Spleen (tissue), 11 donors: ENCODE results near the gene GAL3ST1. TPM values are rescaled to one million over a fixed set of nuclear protein-coding genes. Genes with fewer than 3 reads are reported as not detected.

Source experiments
- DNase-seq: peaks from one replicate; pipeline ENCODE4 v3.0.0-alpha.2; 2020
- H3K27ac ChIP-seq, 8 donors: fragments of 200-600 bp; sonication (generic) in 7 of 8; 1 replicate in 4 of 8; 2 replicates in 4 of 8; pipeline versions ENCODE4 v1.5.0 to v1.8.0; 2016 to 2021; ENCODE audit warnings: inconsistent platforms in 4 of 8, mild to moderate bottlenecking in 4 of 8, moderate library complexity in 1 of 8
- H3K27me3 ChIP-seq, 7 donors: fragments of 200-600 bp; sonication (generic) in 6 of 7; replicated peaks in 1 of 7; 1 replicate in 4 of 7; 2 replicates in 3 of 7; pipeline versions ENCODE4 v1.5.0 to v1.8.0; 2016 to 2021; ENCODE audit warnings: inconsistent platforms in 3 of 7, mild to moderate bottlenecking in 1 of 7
- H3K36me3 ChIP-seq, 6 donors: fragments of 200-600 bp; sonication (generic) in 5 of 6; 1 replicate in 4 of 6; 2 replicates in 2 of 6; pipeline versions ENCODE4 v1.5.0 to v1.8.0; 2016 to 2021; ENCODE audit warnings: inconsistent platforms in 2 of 6
- H3K4me1 ChIP-seq, 6 donors: fragments of 200-600 bp; sonication (generic) in 5 of 6; 1 replicate in 3 of 6; 2 replicates in 3 of 6; pipeline versions ENCODE4 v1.5.0 to v1.8.0; 2016 to 2021; ENCODE audit warnings: inconsistent platforms in 3 of 6
- H3K4me3 ChIP-seq, 8 donors: fragments of 200-600 bp; sonication (generic) in 7 of 8; 1 replicate in 4 of 8; 2 replicates in 4 of 8; pipeline versions ENCODE4 v1.5.0 to v1.8.0; 2016 to 2021; ENCODE audit warnings: inconsistent platforms in 4 of 8, mild to moderate bottlenecking in 4 of 8, moderate library complexity in 2 of 8
- H3K9me3 ChIP-seq, 8 donors: fragments of 200-600 bp; sonication (generic) in 7 of 8; 1 replicate in 4 of 8; 2 replicates in 4 of 8; pipeline versions ENCODE4 v1.5.0 to v1.8.0; 2016 to 2021; ENCODE audit warnings: inconsistent platforms in 4 of 8
- POLR2A ChIP-seq, 3 donors: fragments of 450-650 bp; IDR thresholded peaks; one replicate each; pipeline ENCODE4 v1.5.1; 2017; ENCODE audit warnings: antibody characterized with exemption in 3 of 3, mild to moderate bottlenecking in 1 of 3
- POLR2AphosphoS5 ChIP-seq, 3 donors: sonication (generic); formaldehyde crosslinking; IDR thresholded peaks; one replicate each; pipeline ENCODE4 v1.5.1; 2017; ENCODE audit warnings: antibody characterized with exemption in 3 of 3
- WGBS, 5 donors: extraction: QIAGEN DNeasy Blood & Tissue Kit in 3 of 5; methylation state at CpG; one replicate each; pipeline versions ENCODE4 v1.1.5 to v1.1.7; 2013 to 2018; 5-methylcytosine and 5-hydroxymethylcytosine counted together
- intact Hi-C: fragments of 100-400 bp; cut with DNase I; formaldehyde crosslinking; loops from one replicate; pipeline ENCODE4 v1.15.0; 2023; ENCODE audit warnings: low total_unique reads
- polyA plus RNA-seq, 3 donors: library from polyadenylated mRNA; stranded (reverse); fragments of 200-250 nt; gene quantifications; one replicate each; pipeline ENCODE4 v1.2.1, GENCODE V29; 2013
- total RNA-seq, 7 donors: library from RNA; depleted of rRNA in 3 of 7; stranded (reverse); fragments of >200 nt in 3 of 7; fragmentation: NEBNext Ultra II Directional in 4 of 7; extraction: Animal tissue kit (Norgen Biotek cat#: 25700) in 4 of 7; gene quantifications; one replicate each; pipeline versions ENCODE4 v1.1.0 to v1.2.1, GENCODE V29; 2016 to 2021
- TF ChIP-seq, protein P1 (sequence below), 11 experiments: fragments of 200-600 bp in 7 of 11; fragments of 450-650 bp in 4 of 11; sonication (generic) in 4 of 11; IDR thresholded peaks in 8 of 11; conservative IDR thresholded peaks in 3 of 11; 1 replicate in 7 of 11; 2 replicates in 4 of 11; pipeline versions ENCODE4 v1.4.0 to v1.8.0; 2016 to 2021; ENCODE audit warnings: antibody characterized with exemption in 11 of 11, inconsistent platforms in 4 of 11, mild to moderate bottlenecking in 1 of 11
- donor health status: healthy with polysubstance abuse.
- donor health status: DM: no; HTN: no; CAD: no; lungs with moderate emphysema.
- donor health status: DM: no; HTN: no; CAD: no.
- donor health status: Bipolar disorder and iron deficiency.
- donor health status: healthy.
- donor health status: DM: no; HTN: no; CAD: no.
- donor health status: DM: yes; HTN: yes; CAD: no.

Gene GAL3ST1
- total and polyA plus RNA-seq, 10 donors: 0.15 to 2.1 (median 0.51) TPM; not detected in 5

DNA sequence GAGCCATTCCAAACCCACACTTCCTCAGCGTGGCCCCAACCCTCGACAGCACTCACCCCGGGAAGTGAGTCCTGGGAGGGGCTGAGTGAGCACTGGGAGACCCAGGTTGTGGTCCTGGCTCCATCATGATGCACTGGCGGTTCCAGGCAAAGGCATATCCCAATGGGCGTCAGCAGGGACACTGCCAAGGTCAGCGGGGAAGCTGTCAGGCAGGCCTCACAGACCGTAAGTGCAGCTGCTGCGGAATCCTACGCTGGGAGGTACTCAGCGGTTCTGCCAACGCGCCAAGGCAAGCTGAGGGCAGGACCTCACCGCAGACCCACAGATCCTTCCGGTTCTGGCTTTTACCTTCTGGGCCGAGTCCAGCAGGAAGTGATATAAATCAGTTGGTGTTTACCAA, 1.4 kb upstream of the GAL3ST1 start:
- Histone ChIP-seq H3K27ac (no peak overlapping the region), H3K27me3 (peaks cover 0 to 7% (median 0%) of the 10 kb centered on the region in 7 donors), H3K9me3 (no peaks in the 10 kb centered on the region), H3K4me3 (no peak overlapping the region), H3K4me1 (peaks cover 0 to 13% (median 4%) of the 10 kb centered on the region in 6 donors), H3K36me3 (peaks cover 10 to 61% (median 57%) of the 10 kb centered on the region in 6 donors)
- TF ChIP-seq, protein P1, sequence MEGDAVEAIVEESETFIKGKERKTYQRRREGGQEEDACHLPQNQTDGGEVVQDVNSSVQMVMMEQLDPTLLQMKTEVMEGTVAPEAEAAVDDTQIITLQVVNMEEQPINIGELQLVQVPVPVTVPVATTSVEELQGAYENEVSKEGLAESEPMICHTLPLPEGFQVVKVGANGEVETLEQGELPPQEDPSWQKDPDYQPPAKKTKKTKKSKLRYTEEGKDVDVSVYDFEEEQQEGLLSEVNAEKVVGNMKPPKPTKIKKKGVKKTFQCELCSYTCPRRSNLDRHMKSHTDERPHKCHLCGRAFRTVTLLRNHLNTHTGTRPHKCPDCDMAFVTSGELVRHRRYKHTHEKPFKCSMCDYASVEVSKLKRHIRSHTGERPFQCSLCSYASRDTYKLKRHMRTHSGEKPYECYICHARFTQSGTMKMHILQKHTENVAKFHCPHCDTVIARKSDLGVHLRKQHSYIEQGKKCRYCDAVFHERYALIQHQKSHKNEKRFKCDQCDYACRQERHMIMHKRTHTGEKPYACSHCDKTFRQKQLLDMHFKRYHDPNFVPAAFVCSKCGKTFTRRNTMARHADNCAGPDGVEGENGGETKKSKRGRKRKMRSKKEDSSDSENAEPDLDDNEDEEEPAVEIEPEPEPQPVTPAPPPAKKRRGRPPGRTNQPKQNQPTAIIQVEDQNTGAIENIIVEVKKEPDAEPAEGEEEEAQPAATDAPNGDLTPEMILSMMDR (IDR thresholded peaks at IDR 0.05 in 8 of 11, conservative IDR thresholded peaks at IDR 0.05 in 3 of 11): no peak
- no peak for TF ChIP-seq POLR2AphosphoS5 (IDR thresholded peaks at IDR 0.05)
- no peak for TF ChIP-seq POLR2A (IDR thresholded peaks at IDR 0.05)
- intact Hi-C loops: no loop called here
- WGBS, 5 donors: 69 to 82% (median 81%) methylated on average over 14 to 15 of the region's 15 CpGs
- no peak for DNase-seq

GRCh38 chr22:30574997-30575671, 669 bp upstream of the GAL3ST1 start:
- H3K4me3 ChIP-seq: no peak overlapping the region

GRCh38 chr22:30573594-30574094, 821 bp downstream of the GAL3ST1 start:
- Histone ChIP-seq H3K4me1 (peaks cover 0 to 13% (median 4%) of the 10 kb centered on the region in 6 donors), H3K4me3 (no peak overlapping the region), H3K27me3 (peaks cover 0 to 7% (median 0%) of the 10 kb centered on the region in 7 donors), H3K36me3 (peaks cover 6 to 39% (median 35%) of the 10 kb centered on the region in 6 donors), H3K27ac (no peak overlapping the region), H3K9me3 (no peaks in the 10 kb centered on the region)
- intact Hi-C loops: no loop called here
- DNase-seq: no peak
- WGBS, 5 donors: 60 to 79% (median 66%) methylated on average over 6 to 7 of the region's 7 CpGs
- TF ChIP-seq POLR2AphosphoS5 (IDR thresholded peaks at IDR 0.05) (no peak), POLR2A (IDR thresholded peaks at IDR 0.05) (no peak)
- TF ChIP-seq, protein P1 (IDR thresholded peaks at IDR 0.05 in 8 of 11, conservative IDR thresholded peaks at IDR 0.05 in 3 of 11): no peak

More at GRCh38 chr22:30574997-30575671, 669 bp upstream of the GAL3ST1 start:
- Histone ChIP-seq H3K4me1 (peaks cover 0 to 13% (median 4%) of the 10 kb centered on the region in 6 donors), H3K36me3 (peaks cover 10 to 54% (median 49%) of the 10 kb centered on the region in 6 donors), H3K27ac (no peak overlapping the region), H3K27me3 (peaks cover 0 to 7% (median 0%) of the 10 kb centered on the region in 7 donors), H3K9me3 (no peaks in the 10 kb centered on the region)
- intact Hi-C loops: no loop called here
- 62 to 91% (median 83%) methylated on average over 8 to 12 of the region's 12 CpGs for WGBS, 5 donors
- no peak for DNase-seq
- TF ChIP-seq POLR2A (IDR thresholded peaks at IDR 0.05) (no peak), POLR2AphosphoS5 (IDR thresholded peaks at IDR 0.05) (peak in 1 of 3 donors; percentile 46)
- TF ChIP-seq, protein P1 (IDR thresholded peaks at IDR 0.05 in 8 of 11, conservative IDR thresholded peaks at IDR 0.05 in 3 of 11): no peak
